Hepatocyte (in vitro differentiated cells): ENCODE measurements around the gene CNGA3. TPM values are rescaled to one million over a fixed set of nuclear protein-coding genes. Genes with fewer than 3 reads are reported as not detected.

ENCODE experiments used
- DNase-seq: peaks from one replicate; pipeline ENCODE4 v3.0.0-alpha.2; 2016; ENCODE audit warnings: low spot score
- H2AFZ ChIP-seq: fragments of 200-600 bp; sonication (generic); 2 replicates; pipeline ENCODE4 v1.6.0; 2016; ENCODE audit warnings: antibody characterized with exemption, mild to moderate bottlenecking
- H3K27ac ChIP-seq: fragments of 200-600 bp; sonication (generic); 2 replicates; pipeline ENCODE4 v1.5.1; 2016; ENCODE audit warnings: mild to moderate bottlenecking
- H3K27me3 ChIP-seq: fragments of 200-600 bp; sonication (generic); 2 replicates; pipeline ENCODE4 v1.6.1; 2016
- H3K36me3 ChIP-seq: fragments of 200-600 bp; sonication (generic); replicated peaks from 2 replicates; pipeline ENCODE4 v1.5.1; 2016; ENCODE audit warnings: low read depth; ENCODE audit not compliant: insufficient read depth
- H3K4me1 ChIP-seq: fragments of 200-600 bp; sonication (generic); 2 replicates; pipeline ENCODE4 v1.5.1; 2016; ENCODE audit warnings: mild to moderate bottlenecking, moderate library complexity; ENCODE audit not compliant: insufficient read depth
- H3K4me2 ChIP-seq: fragments of 200-600 bp; sonication (generic); 2 replicates; pipeline ENCODE4 v1.6.0; 2016
- H3K4me3 ChIP-seq: fragments of 200-600 bp; sonication (generic); 2 replicates; pipeline ENCODE4 v1.5.1; 2016; ENCODE audit warnings: mild to moderate bottlenecking
- H3K79me2 ChIP-seq: fragments of 200-600 bp; sonication (generic); 2 replicates; pipeline ENCODE4 v1.6.0; 2017; ENCODE audit warnings: mild to moderate bottlenecking
- H3K9me2 ChIP-seq: fragments of 200-600 bp; sonication (generic); replicated peaks from 2 replicates; pipeline ENCODE4 v1.6.0; 2017; ENCODE audit warnings: mild to moderate bottlenecking; ENCODE audit not compliant: insufficient read depth
- H3K9me3 ChIP-seq: fragments of 200-600 bp; sonication (generic); 2 replicates; pipeline ENCODE4 v1.5.1; 2016; ENCODE audit warnings: low read depth, mild to moderate bottlenecking
- H4K20me1 ChIP-seq: fragments of 200-600 bp; sonication (generic); 2 replicates; pipeline ENCODE4 v1.6.0; 2016; ENCODE audit warnings: mild to moderate bottlenecking; ENCODE audit not compliant: insufficient read depth, poor library complexity, severe bottlenecking
- EZH2 ChIP-seq: fragments of 200-600 bp; sonication (generic); IDR thresholded peaks from 2 replicates; pipeline ENCODE4 v1.6.1; 2016; ENCODE audit warnings: antibody characterized with exemption, mild to moderate bottlenecking, borderline replicate concordance
- EZH2phosphoT487 ChIP-seq: fragments of 200-600 bp; sonication (generic); IDR thresholded peaks from one replicate; pipeline ENCODE4 v1.6.1; 2018; ENCODE audit warnings: antibody characterized with exemption, mild to moderate bottlenecking, low read depth, moderate library complexity; ENCODE audit not compliant: unreplicated experiment, severe bottlenecking
- WGBS: methylation state at CpG from one replicate; pipeline ENCODE4 v1.1.6; 2016; ENCODE audit warnings: low lambda C conversion rate; ENCODE audit errors: missing lambda C conversion rate; 5-methylcytosine and 5-hydroxymethylcytosine counted together
- polyA plus RNA-seq: library from polyadenylated mRNA; unstranded; fragments of >200 nt; fragmentation: Nextera tagmentation; extraction: Ambion mirVana; gene quantifications from 2 replicates; pipeline ENCODE4 v1.2.1, GENCODE V29; 2016
- total RNA-seq: library from RNA; depleted of rRNA; stranded (reverse); fragments of >200 nt; gene quantifications from 2 replicates; pipeline ENCODE4 v1.2.3, GENCODE V29; 2014
- TF ChIP-seq, protein P1 (sequence below): fragments of 200-600 bp; sonication (generic); IDR thresholded peaks from 2 replicates; pipeline ENCODE4 v1.5.1; 2016; ENCODE audit warnings: antibody characterized with exemption, mild to moderate bottlenecking; ENCODE audit not compliant: poor library complexity

CNGA3 gene
- total and polyA plus RNA-seq, 2 experiments from 2014 or later, result 0.13 TPM; not detected in 1

DNA sequence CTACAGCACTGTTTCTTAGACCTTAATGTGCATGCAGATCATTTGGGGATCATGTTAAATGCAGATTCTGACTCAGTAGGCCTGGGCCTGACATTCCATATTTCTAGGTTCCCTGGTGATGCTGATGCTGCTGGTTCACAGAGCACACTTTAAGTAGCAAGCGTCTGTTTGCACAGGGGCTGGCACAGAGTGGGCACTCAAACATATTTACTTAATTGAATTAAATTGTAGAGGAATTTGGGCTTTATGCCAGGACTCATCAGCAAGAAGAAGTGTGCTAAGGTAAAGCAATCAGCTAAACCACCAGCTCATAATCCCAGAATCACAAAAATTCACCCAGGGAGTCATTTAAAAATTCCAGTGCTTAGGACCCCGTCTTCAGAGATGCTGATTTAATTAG lies 73.3 kb downstream of the CNGA3 start:
- no peak overlapping the region for H3K27ac ChIP-seq
- no peak overlapping the region for H3K4me2 ChIP-seq
- H3K4me3 ChIP-seq, result no peak overlapping the region
- TF ChIP-seq, protein P1, sequence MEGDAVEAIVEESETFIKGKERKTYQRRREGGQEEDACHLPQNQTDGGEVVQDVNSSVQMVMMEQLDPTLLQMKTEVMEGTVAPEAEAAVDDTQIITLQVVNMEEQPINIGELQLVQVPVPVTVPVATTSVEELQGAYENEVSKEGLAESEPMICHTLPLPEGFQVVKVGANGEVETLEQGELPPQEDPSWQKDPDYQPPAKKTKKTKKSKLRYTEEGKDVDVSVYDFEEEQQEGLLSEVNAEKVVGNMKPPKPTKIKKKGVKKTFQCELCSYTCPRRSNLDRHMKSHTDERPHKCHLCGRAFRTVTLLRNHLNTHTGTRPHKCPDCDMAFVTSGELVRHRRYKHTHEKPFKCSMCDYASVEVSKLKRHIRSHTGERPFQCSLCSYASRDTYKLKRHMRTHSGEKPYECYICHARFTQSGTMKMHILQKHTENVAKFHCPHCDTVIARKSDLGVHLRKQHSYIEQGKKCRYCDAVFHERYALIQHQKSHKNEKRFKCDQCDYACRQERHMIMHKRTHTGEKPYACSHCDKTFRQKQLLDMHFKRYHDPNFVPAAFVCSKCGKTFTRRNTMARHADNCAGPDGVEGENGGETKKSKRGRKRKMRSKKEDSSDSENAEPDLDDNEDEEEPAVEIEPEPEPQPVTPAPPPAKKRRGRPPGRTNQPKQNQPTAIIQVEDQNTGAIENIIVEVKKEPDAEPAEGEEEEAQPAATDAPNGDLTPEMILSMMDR, result no peak
- TF ChIP-seq EZH2 (no peak), EZH2phosphoT487 (no peak)
- H2AFZ ChIP-seq, result no peak overlapping the region
- no peaks in the 10 kb centered on the region for H3K36me3 ChIP-seq
- DNase-seq, result no peak
- no peaks in the 10 kb centered on the region for H3K4me1 ChIP-seq
- H4K20me1 ChIP-seq, result no peaks in the 10 kb centered on the region
- H3K27me3 ChIP-seq, result no peaks in the 10 kb centered on the region
- no peaks in the 10 kb centered on the region for H3K9me3 ChIP-seq
- H3K9me2 ChIP-seq, result no peaks in the 10 kb centered on the region
- 77% methylated on average over 2 of the region's 2 CpGs for WGBS
- no peaks in the 10 kb centered on the region for H3K79me2 ChIP-seq

DNA sequence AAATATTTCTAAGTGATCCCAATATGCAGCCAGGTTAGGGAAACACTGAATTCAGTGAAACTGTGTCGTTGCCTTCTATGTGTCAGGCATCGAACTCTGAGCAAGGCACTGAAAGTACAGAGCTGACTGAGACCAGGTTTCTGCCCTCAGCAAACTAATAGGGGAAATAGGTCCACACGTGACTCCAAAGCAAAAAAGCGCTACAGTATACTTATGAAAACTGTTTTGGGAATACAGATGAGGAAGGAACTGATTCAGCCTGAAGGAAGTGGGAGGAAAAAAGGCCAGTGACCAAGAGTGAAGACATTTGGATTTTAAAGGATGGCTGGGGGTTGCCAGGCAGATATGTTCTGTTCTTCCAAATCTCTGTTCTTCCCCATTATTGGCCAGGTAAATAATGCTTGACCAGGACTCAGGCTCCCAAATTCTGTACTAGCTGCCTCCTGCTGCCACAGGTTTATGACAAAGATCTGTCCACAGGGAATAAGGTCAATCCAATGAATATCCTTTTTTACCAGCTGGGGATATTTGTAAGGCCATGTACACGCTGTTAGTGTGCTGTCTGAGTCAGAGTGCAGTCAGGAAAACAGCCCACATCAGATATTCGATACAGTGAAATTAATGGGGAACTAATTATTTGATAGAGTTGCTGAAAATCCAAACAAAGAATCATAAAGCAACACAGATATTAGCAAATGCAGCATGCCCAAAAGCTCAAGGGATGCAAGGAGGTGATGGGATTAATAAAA lies 73.9 kb downstream of the CNGA3 start:
- H3K4me3 ChIP-seq, result no peak overlapping the region
- H3K79me2 ChIP-seq, result no peaks in the 10 kb centered on the region
- no peaks in the 10 kb centered on the region for H3K4me1 ChIP-seq
- H3K9me3 ChIP-seq, result no peaks in the 10 kb centered on the region
- no peak overlapping the region for H3K27ac ChIP-seq
- no peaks in the 10 kb centered on the region for H3K36me3 ChIP-seq
- no peaks in the 10 kb centered on the region for H3K9me2 ChIP-seq
- H3K4me2 ChIP-seq, result no peak overlapping the region
- TF ChIP-seq, protein P1, result no peak
- no peak for TF ChIP-seq EZH2
- no peak for TF ChIP-seq EZH2phosphoT487
- no peak for DNase-seq
- H2AFZ ChIP-seq, result no peak overlapping the region
- H4K20me1 ChIP-seq, result no peaks in the 10 kb centered on the region
- H3K27me3 ChIP-seq, result no peaks in the 10 kb centered on the region
- WGBS, result 76% methylated on average over 6 of the region's 6 CpGs

DNA sequence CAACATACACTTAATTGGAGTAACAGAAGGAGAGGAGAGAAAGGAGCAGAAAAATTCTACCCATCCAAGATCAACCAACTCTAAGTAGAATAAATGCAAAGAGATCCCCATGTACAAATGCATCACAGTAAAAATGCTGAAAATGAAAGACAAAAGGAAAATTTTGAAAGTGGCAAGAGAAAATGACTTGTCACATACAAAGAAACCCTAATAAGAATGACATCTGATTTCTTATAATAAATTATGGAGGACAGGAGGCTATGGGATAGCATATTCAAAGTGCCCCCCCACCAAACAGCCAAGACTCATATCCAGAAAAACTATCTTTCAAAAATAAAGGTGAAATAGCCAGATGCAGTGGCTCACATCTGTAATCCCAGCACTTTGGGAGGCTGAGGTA lies 76.2 kb downstream of the CNGA3 start:
- H3K4me3 ChIP-seq, result no peak overlapping the region
- no peak overlapping the region for H3K27ac ChIP-seq
- H3K9me3 ChIP-seq, result no peaks in the 10 kb centered on the region
- H3K36me3 ChIP-seq, result no peaks in the 10 kb centered on the region
- no peak overlapping the region for H3K4me2 ChIP-seq
- H3K79me2 ChIP-seq, result no peaks in the 10 kb centered on the region
- H2AFZ ChIP-seq, result no peak overlapping the region
- no peaks in the 10 kb centered on the region for H4K20me1 ChIP-seq
- no peaks in the 10 kb centered on the region for H3K4me1 ChIP-seq
- DNase-seq, result no peak
- H3K27me3 ChIP-seq, result no peaks in the 10 kb centered on the region
- no peaks in the 10 kb centered on the region for H3K9me2 ChIP-seq
- TF ChIP-seq EZH2phosphoT487 (no peak), EZH2 (no peak)
- TF ChIP-seq, protein P1, result no peak

DNA sequence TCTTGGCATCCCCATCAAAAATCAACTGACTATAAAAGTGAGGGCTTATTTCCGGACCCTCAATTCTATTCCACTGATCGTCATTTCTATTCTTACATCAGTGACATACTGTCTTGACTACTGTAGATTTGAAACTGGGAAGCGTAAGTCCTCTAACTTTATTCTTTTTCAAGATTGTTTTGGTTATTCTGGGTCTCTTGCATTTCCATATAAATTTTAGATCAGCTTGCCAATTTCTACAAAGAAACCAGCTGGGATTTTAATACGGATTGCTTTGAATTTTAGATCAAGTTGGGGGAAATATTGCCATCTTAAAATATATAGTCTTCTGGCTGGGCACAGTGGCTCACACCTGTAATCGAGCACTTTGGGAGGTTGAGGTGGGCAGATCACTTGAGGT lies 80.5 kb downstream of the CNGA3 start:
- TF ChIP-seq EZH2phosphoT487 (no peak), EZH2 (no peak)
- TF ChIP-seq, protein P1, result no peak
- H3K36me3 ChIP-seq, result no peaks in the 10 kb centered on the region
- no peaks in the 10 kb centered on the region for H3K79me2 ChIP-seq
- no peaks in the 10 kb centered on the region for H3K9me2 ChIP-seq
- H3K9me3 ChIP-seq, result no peaks in the 10 kb centered on the region
- WGBS, result 95% methylated on average over 5 of the region's 5 CpGs
- no peaks in the 10 kb centered on the region for H3K27me3 ChIP-seq
- H3K27ac ChIP-seq, result no peak overlapping the region
- no peak overlapping the region for H2AFZ ChIP-seq
- DNase-seq, result no peak
- H3K4me2 ChIP-seq, result no peak overlapping the region
- no peaks in the 10 kb centered on the region for H4K20me1 ChIP-seq
- no peak overlapping the region for H3K4me3 ChIP-seq
- no peaks in the 10 kb centered on the region for H3K4me1 ChIP-seq
